SJCRH30 (cell line): ENCODE data around the gene AK1. TPM values are rescaled to one million over a fixed set of nuclear protein-coding genes. Genes with fewer than 3 reads are reported as not detected.
A peak's percentile ranks its signal among the peaks of the same experiment; 100 is the strongest.

Experiments
- DNase-seq, 2 experiments: peaks; one replicate each; pipeline ENCODE4 v3.0.0-alpha.2; 2015 to 2020
- H3K27ac ChIP-seq: fragments of 250-450 bp; sonication (Bioruptor Pico); 2 replicates; pipeline ENCODE4 v1.5.1; 2020; ENCODE audit warnings: mild to moderate bottlenecking, moderate library complexity
- H3K27me3 ChIP-seq: fragments of 250-450 bp; sonication (Bioruptor Pico); 2 replicates; pipeline ENCODE4 v1.5.1; 2020; ENCODE audit warnings: mild to moderate bottlenecking, moderate library complexity
- H3K36me3 ChIP-seq: fragments of 250-450 bp; sonication (Bioruptor Pico); 2 replicates; pipeline ENCODE4 v1.5.1; 2020; ENCODE audit warnings: mild to moderate bottlenecking, moderate library complexity
- H3K4me1 ChIP-seq: fragments of 250-450 bp; sonication (Bioruptor Pico); 2 replicates; pipeline ENCODE4 v1.5.1; 2020; ENCODE audit warnings: mild to moderate bottlenecking, moderate library complexity
- H3K4me3 ChIP-seq: fragments of 250-450 bp; sonication (Bioruptor Pico); 2 replicates; pipeline ENCODE4 v1.5.1; 2020; ENCODE audit warnings: mild to moderate bottlenecking, moderate library complexity
- H3K9me3 ChIP-seq: fragments of 250-450 bp; sonication (Bioruptor Pico); replicated peaks from 2 replicates; pipeline ENCODE4 v1.5.1; 2020; ENCODE audit warnings: mild to moderate bottlenecking, moderate library complexity
- total RNA-seq: library from RNA; depleted of rRNA; stranded (reverse); fragments of >200 nt; shearing (Covaris generic); gene quantifications from 2 replicates; pipeline ENCODE4 v1.2.3, GENCODE V29; 2014

The AK1 gene
- total RNA-seq, 1 experiment from 2014 or later, result 31.4 TPM

- no peak for DNase-seq
- peak overlapping the region; percentile 43; the same call in 1 of the 2 replicates for H3K27ac ChIP-seq
- no peaks in the 10 kb centered on the region for H3K36me3 ChIP-seq
- H3K4me3 ChIP-seq, result no peak overlapping the region
- H3K9me3 ChIP-seq, result no peaks in the 10 kb centered on the region
- H3K4me1 ChIP-seq, result peaks cover 28% of the 10 kb centered on the region
- H3K27me3 ChIP-seq, result no peaks in the 10 kb centered on the region
Observed at GRCh38 chr9:127857278-127857677, 20.2 kb downstream of the AK1 start.

DNA sequence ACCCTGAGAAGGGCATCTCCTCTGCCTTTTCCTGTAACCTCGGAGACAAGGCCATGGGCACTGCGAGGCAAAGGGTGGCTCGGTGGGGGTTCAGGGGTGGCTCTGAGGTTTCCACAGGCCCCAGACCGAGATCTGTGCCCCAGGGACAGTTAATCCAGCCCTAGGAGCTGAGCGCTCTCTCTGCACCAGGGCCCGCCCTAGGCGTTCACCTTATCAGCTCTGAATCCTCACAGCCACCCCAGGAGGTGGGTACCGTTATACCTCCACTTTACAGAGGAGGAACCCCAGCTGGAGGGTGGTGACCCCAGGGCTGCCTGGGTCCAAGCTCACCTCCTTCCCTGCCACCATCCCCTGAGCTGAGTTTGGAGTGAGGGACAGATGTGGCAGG, 20.8 kb downstream of the AK1 start:
- no peak overlapping the region for H3K27ac ChIP-seq
- DNase-seq, result no peak
- H3K4me1 ChIP-seq, result peaks cover 26% of the 10 kb centered on the region
- no peaks in the 10 kb centered on the region for H3K27me3 ChIP-seq
- no peaks in the 10 kb centered on the region for H3K9me3 ChIP-seq
- H3K36me3 ChIP-seq, result no peaks in the 10 kb centered on the region
- H3K4me3 ChIP-seq, result no peak overlapping the region

GRCh38 chr9:127856094-127856728, 21.3 kb downstream of the AK1 start:
- DNase-seq, result no peak
- Histone ChIP-seq H3K9me3 (no peaks in the 10 kb centered on the region), H3K36me3 (no peaks in the 10 kb centered on the region), H3K4me1 (peaks cover 26% of the 10 kb centered on the region), H3K4me3 (no peak overlapping the region), H3K27ac (no peak overlapping the region), H3K27me3 (no peaks in the 10 kb centered on the region)

DNA sequence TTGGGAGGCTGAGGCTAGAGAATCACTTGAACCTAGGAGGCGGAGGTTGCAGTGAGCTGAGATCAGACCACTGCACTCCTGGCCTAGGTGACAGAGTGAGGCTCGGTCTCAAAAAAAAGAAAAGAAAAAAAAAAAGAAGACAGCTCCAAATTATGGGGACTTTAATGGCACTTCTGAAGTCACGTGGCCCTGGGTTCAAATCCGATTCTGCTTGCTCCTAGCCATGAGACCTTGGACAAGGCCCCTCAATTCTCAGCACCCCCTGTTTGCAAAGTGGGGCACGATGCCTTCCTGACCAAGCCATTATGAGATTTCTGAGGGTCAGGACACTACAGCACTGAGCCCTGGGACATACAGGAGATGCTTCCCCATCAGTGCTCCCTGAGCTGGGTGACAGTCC, 22.0 kb downstream of the AK1 start:
- no peak overlapping the region for H3K4me3 ChIP-seq
- peaks cover 26% of the 10 kb centered on the region for H3K4me1 ChIP-seq
- H3K36me3 ChIP-seq, result no peaks in the 10 kb centered on the region
- no peaks in the 10 kb centered on the region for H3K9me3 ChIP-seq
- no peak overlapping the region for H3K27ac ChIP-seq
- H3K27me3 ChIP-seq, result no peaks in the 10 kb centered on the region
- DNase-seq, result no peak

GRCh38 chr9:127854960-127855359, 22.5 kb downstream of the AK1 start:
- Histone ChIP-seq H3K4me3 (peak overlapping the region; percentile 67), H3K36me3 (no peaks in the 10 kb centered on the region), H3K4me1 (peaks cover 26% of the 10 kb centered on the region), H3K27me3 (no peaks in the 10 kb centered on the region), H3K27ac (no peak overlapping the region), H3K9me3 (no peaks in the 10 kb centered on the region)
- DNase-seq, result no peak

DNA sequence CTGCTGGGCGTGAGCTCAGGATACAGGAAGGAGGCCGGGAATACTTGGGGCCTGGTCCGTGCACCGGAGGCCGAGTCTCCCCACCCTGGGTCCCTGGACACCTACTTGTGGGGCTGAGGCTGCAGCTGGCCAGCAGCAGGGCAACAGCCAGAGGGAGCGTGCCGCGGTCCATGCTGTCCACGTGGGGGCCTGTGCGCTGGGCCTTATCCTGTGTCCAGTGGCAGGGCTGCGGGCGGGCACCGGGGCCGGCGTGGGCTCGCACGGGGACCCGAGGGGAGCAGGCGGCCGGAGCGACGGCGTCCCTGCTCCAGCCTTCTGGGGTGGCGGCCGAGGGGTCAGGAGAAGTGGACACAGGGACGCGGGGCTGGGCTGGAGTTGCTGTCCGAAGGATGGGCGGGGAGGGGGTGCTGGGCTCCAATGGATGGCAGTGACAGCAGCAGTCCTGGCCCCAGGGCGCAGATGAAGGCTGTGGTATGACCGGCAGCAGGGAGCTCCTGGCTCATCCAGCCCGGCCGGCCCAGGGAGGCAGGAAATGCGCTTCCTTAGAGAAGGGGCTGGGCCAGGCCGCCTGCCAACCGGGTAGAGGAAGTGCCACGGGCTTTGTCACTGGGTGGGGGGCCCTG, 23.2 kb downstream of the AK1 start, which contains the start of gene ENG:
Gene ENG (minus strand): TSS at position 475 of the 623 bp plus-strand sequence. CDS start 303 bp downstream, at position 172.
- peak; percentile 86 to 88 for DNase-seq
- Histone ChIP-seq H3K4me1 (peaks cover 26% of the 10 kb centered on the region), H3K36me3 (peaks cover 3% of the 10 kb centered on the region; the same call in 1 of the 2 replicates), H3K9me3 (no peaks in the 10 kb centered on the region; the same call in 1 of the 2 replicates), H3K4me3 (peak within 1 kb of the TSS; percentile 67), H3K27me3 (no peaks in the 10 kb centered on the region), H3K27ac (peak within 1 kb of the TSS; percentile 45)

- no peak for DNase-seq
- Histone ChIP-seq H3K4me1 (peaks cover 21% of the 10 kb centered on the region), H3K4me3 (peak overlapping the region; percentile 67), H3K27ac (peak overlapping the region; percentile 45), H3K9me3 (no peaks in the 10 kb centered on the region; the same call in 1 of the 2 replicates), H3K36me3 (peaks cover 4% of the 10 kb centered on the region; the same call in 1 of the 2 replicates), H3K27me3 (no peaks in the 10 kb centered on the region)
Observed at GRCh38 chr9:127853312-127854183, 23.9 kb downstream of the AK1 start.

DNA sequence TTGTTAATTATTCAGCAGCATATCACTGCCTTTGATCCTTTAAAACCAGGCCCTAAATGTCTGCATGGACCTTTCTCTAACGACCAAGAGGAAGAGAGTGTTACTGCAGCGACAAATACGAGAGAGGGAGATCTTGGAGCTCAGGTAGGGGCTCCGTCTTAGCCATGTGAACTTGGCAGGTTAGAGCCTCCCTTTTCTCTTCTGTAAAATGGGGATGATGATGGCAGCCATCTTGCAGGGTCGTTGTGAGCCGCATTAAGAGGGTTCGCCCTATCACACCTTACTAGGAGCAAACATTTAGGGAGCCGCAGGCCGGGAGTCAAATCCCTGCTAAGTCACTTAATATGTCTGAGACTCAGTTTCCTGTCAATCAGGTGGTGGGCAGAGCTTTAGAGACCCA, 24.6 kb downstream of the AK1 start:
- H3K4me3 ChIP-seq, result no peak overlapping the region
- no peaks in the 10 kb centered on the region for H3K27me3 ChIP-seq
- peaks cover 14% of the 10 kb centered on the region; the same call in 1 of the 2 replicates for H3K4me1 ChIP-seq
- no peak overlapping the region for H3K27ac ChIP-seq
- no peak for DNase-seq
- peaks cover 4% of the 10 kb centered on the region; the same call in 1 of the 2 replicates for H3K36me3 ChIP-seq
- H3K9me3 ChIP-seq, result no peaks in the 10 kb centered on the region; the same call in 1 of the 2 replicates

DNA sequence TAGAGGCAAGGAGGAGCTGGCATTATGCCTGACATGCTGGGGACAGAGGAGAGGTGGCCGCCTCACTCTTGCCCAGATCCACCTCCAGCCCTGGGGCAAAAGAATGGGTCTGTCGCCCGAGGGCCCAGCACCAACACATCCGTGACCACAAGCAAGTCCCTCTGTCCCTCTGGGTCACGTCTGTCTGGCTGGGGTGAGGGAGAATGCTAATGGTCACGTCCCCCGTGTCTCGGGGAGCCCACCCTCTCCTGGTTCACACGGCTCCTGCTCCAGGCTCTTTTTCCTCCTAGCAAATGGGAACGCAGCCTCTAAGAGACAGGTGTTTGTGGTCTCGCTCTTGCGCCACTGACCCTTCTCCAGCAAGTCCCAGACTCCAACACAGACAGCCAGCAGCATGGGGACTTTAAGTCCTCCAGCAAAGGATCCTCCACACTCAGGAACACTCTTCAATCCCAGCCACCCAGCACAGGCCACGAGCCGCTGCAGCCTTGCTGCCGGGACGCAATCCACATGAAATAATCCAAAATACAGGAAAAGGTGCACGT, 27.1 kb downstream of the AK1 start:
- no peaks in the 10 kb centered on the region; the same call in 1 of the 2 replicates for H3K9me3 ChIP-seq
- H3K4me1 ChIP-seq, result peaks cover 12% of the 10 kb centered on the region; the same call in 1 of the 2 replicates
- H3K27ac ChIP-seq, result no peak overlapping the region
- peaks cover 4% of the 10 kb centered on the region; the same call in 1 of the 2 replicates for H3K36me3 ChIP-seq
- H3K4me3 ChIP-seq, result no peak overlapping the region
- H3K27me3 ChIP-seq, result no peaks in the 10 kb centered on the region
- no peak for DNase-seq

GRCh38 chr9:127848756-127849504, 28.5 kb downstream of the AK1 start:
- H3K36me3 ChIP-seq, result peaks cover 4% of the 10 kb centered on the region; the same call in 1 of the 2 replicates
- H3K4me3 ChIP-seq, result no peak overlapping the region
- H3K27ac ChIP-seq, result no peak overlapping the region
- H3K9me3 ChIP-seq, result no peaks in the 10 kb centered on the region; the same call in 1 of the 2 replicates
- H3K27me3 ChIP-seq, result no peaks in the 10 kb centered on the region
- H3K4me1 ChIP-seq, result peaks cover 9% of the 10 kb centered on the region; the same call in 1 of the 2 replicates
- no peak for DNase-seq

- peaks cover 9% of the 10 kb centered on the region; the same call in 1 of the 2 replicates for H3K4me1 ChIP-seq
- no peaks in the 10 kb centered on the region; the same call in 1 of the 2 replicates for H3K9me3 ChIP-seq
- no peak overlapping the region for H3K4me3 ChIP-seq
- H3K27me3 ChIP-seq, result no peaks in the 10 kb centered on the region
- no peak for DNase-seq
- no peak overlapping the region; the same call in 1 of the 2 replicates for H3K27ac ChIP-seq
- peaks cover 7% of the 10 kb centered on the region for H3K36me3 ChIP-seq
Observed at GRCh38 chr9:127847833-127848755, 29.4 kb downstream of the AK1 start.

DNA sequence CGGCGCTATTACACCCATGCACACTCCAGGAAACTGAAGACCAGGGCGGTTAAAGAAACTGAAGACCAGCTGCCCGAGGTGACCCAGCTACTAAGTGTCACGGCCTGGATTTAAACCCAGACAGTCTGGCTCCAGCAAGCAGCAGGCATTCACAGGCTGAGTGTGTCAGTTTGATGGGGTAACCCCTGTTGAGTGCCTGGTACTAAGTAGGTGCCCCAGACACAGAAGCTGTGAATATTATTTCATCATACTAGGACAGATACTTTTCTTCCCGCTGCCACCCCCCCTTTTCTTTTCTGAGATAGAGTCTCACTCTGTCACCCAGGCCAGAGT, 30.3 kb downstream of the AK1 start:
- Histone ChIP-seq H3K4me1 (peaks cover 9% of the 10 kb centered on the region; the same call in 1 of the 2 replicates), H3K9me3 (no peaks in the 10 kb centered on the region; the same call in 1 of the 2 replicates), H3K27me3 (no peaks in the 10 kb centered on the region), H3K27ac (no peak overlapping the region; the same call in 1 of the 2 replicates), H3K4me3 (no peak overlapping the region), H3K36me3 (peaks cover 7% of the 10 kb centered on the region)
- no peak for DNase-seq
